PC-3 (cell line): ENCODE results near the gene MAP1S. TPM values are rescaled to one million over a fixed set of nuclear protein-coding genes. Genes with fewer than 3 reads are reported as not detected.
A peak's percentile ranks its signal among the peaks of the same experiment; 100 is the strongest.

Experiments used
- ATAC-seq: fragments of 200-7000 bp; cut with Tn5 transposase; 2 replicates; pipeline ENCODE4 v1.9.1; 2020; ENCODE audit warnings: mild to moderate bottlenecking, moderate library complexity
- BruUV-seq: library from RNA; stranded (reverse); fragments of 400-500 nt; replicated peaks from 2 replicates; lab custom pipeline; 2021; lab: Mats Ljungman, UMichigan
- CTCF ChIA-PET: fragments of 300-600 bp; sonication (Branson Sonifier 250); formaldehyde crosslinking; loops from one replicate; lab custom pipeline; 2022; ENCODE audit warnings: antibody characterized with exemption; lab: Charles Lee
- POLR2A ChIA-PET: fragments of 300-600 bp; sonication (Branson Sonifier 250); formaldehyde crosslinking; loops from one replicate; lab custom pipeline; 2022; ENCODE audit warnings: antibody characterized with exemption; ENCODE audit not compliant: unreplicated experiment; lab: Charles Lee
- DNase-seq: peaks from one replicate; pipeline ENCODE4 v3.0.0-alpha.2; 2015
- H2AFZ ChIP-seq: fragments of 300-600 bp; sonication (generic); 2 replicates; pipeline ENCODE4 v1.6.0; 2016; ENCODE audit warnings: antibody characterized with exemption, low read length
- H3F3A ChIP-seq: fragments of 300-600 bp; sonication (generic); one replicate; pipeline ENCODE4 v1.6.0; 2017; ENCODE audit warnings: antibody characterized with exemption, low read length, control low read depth, mild to moderate bottlenecking; ENCODE audit not compliant: unreplicated experiment
- H3K27ac ChIP-seq: fragments of 300-600 bp; sonication (generic); 2 replicates; pipeline ENCODE4 v1.5.1; 2016; ENCODE audit warnings: mild to moderate bottlenecking, low read length
- H3K27me3 ChIP-seq: fragments of 300-600 bp; sonication (generic); 2 replicates; pipeline ENCODE4 v1.6.1; 2016; ENCODE audit warnings: low read length, mixed read lengths
- H3K36me3 ChIP-seq: fragments of 300-600 bp; sonication (generic); 2 replicates; pipeline ENCODE4 v1.6.1; 2016; ENCODE audit warnings: low read depth, mixed run types, low read length, mixed read lengths
- H3K4me1 ChIP-seq: fragments of 300-600 bp; sonication (generic); 2 replicates; pipeline ENCODE4 v1.5.1; 2016; ENCODE audit warnings: low read length; ENCODE audit not compliant: insufficient read depth
- H3K4me2 ChIP-seq: fragments of 300-600 bp; sonication (generic); 2 replicates; pipeline ENCODE4 v1.6.0; 2016; ENCODE audit warnings: low read length
- H3K4me3 ChIP-seq: fragments of 300-600 bp; sonication (generic); 2 replicates; pipeline ENCODE4 v1.5.1; 2016; ENCODE audit warnings: mild to moderate bottlenecking, low read length, mixed read lengths
- H3K79me2 ChIP-seq: fragments of 300-600 bp; sonication (generic); 2 replicates; pipeline ENCODE4 v1.6.1; 2017; ENCODE audit warnings: low read length, mixed read lengths
- H3K9ac ChIP-seq: fragments of 300-600 bp; sonication (generic); 2 replicates; pipeline ENCODE4 v1.6.0; 2016; ENCODE audit warnings: mild to moderate bottlenecking, low read length
- H3K9me2 ChIP-seq: fragments of 300-600 bp; sonication (generic); replicated peaks from 2 replicates; pipeline ENCODE4 v1.6.1; 2016; ENCODE audit warnings: mixed run types, low read length, mixed read lengths
- H3K9me3 ChIP-seq: fragments of 300-600 bp; sonication (generic); 2 replicates; pipeline ENCODE4 v1.6.1; 2016; ENCODE audit warnings: low read length, mixed read lengths
- H4K20me1 ChIP-seq: fragments of 300-600 bp; sonication (generic); 2 replicates; pipeline ENCODE4 v1.6.1; 2016; ENCODE audit warnings: low read length, mixed read lengths
- CTCF ChIP-seq: fragments of 300-600 bp; sonication (generic); conservative IDR thresholded peaks from 2 replicates; pipeline ENCODE4 v1.5.1; 2017; ENCODE audit warnings: antibody characterized with exemption, low read depth, mild to moderate bottlenecking, low read length
- EZH2 ChIP-seq: fragments of 300-600 bp; sonication (generic); IDR thresholded peaks from one replicate; pipeline ENCODE4 v1.6.1; 2017; ENCODE audit warnings: antibody characterized with exemption, mild to moderate bottlenecking, low read length; ENCODE audit not compliant: unreplicated experiment
- EZH2phosphoT487 ChIP-seq: fragments of 300-600 bp; sonication (generic); IDR thresholded peaks from 2 replicates; pipeline ENCODE4 v1.6.1; 2018; ENCODE audit warnings: mild to moderate bottlenecking, antibody characterized with exemption, low read length, borderline replicate concordance
- intact Hi-C: fragments of 100-400 bp; cut with micrococcal nuclease; formaldehyde crosslinking; loops from 2 replicates; pipeline ENCODE4 v1.9.0; 2023
- total RNA-seq: library from RNA; depleted of rRNA; stranded (reverse); fragments of >200 nt; gene quantifications from 2 replicates; pipeline ENCODE4 v1.2.3, GENCODE V29; 2014

The MAP1S gene
- total RNA-seq, 1 experiment from 2014 or later, result 25.4 TPM

- Histone ChIP-seq H3K27me3 (0 out of 2 replicates have a peak, but pooled peaks cover 10% of the 10 kb centered on the region), H3F3A (no peaks in the 10 kb centered on the region), H3K4me2 (no peak overlapping the region), H3K9ac (no peak overlapping the region), H2AFZ (no peak overlapping the region), H3K9me2 (no peaks in the 10 kb centered on the region), H3K79me2 (no peaks in the 10 kb centered on the region), H4K20me1 (no peaks in the 10 kb centered on the region), H3K9me3 (no peaks in the 10 kb centered on the region), H3K4me3 (no peak overlapping the region), H3K4me1 (peaks cover 10% of the 10 kb centered on the region), H3K36me3 (no peaks in the 10 kb centered on the region), H3K27ac (no peak overlapping the region)
- ChIA-PET CTCF (no interaction called here), POLR2A (no interaction called here)
- TF ChIP-seq EZH2 (no peak), CTCF (no peak)
- no TSS peak for BruUV-seq
- intact Hi-C loops, result no loop called here
- DNase-seq (no peak), ATAC-seq (no peak)
Measured at GRCh38 chr19:17678836-17679235, 40.4 kb upstream of the MAP1S start.

- TSS peak; percentile 65 for BruUV-seq
- Histone ChIP-seq H3F3A (no peaks in the 10 kb centered on the region), H3K9me3 (no peaks in the 10 kb centered on the region), H3K4me2 (peak overlapping the region; percentile 73), H3K9me2 (no peaks in the 10 kb centered on the region), H4K20me1 (no peaks in the 10 kb centered on the region), H3K27ac (peak overlapping the region; percentile 14; the same call in 1 of the 2 replicates), H3K9ac (peak overlapping the region; percentile 33), H2AFZ (no peak overlapping the region), H3K27me3 (0 out of 2 replicates have a peak, but pooled peaks cover 10% of the 10 kb centered on the region), H3K4me3 (no peak overlapping the region; the same call in 1 of the 2 replicates), H3K79me2 (no peaks in the 10 kb centered on the region), H3K4me1 (peaks cover 10% of the 10 kb centered on the region), H3K36me3 (no peaks in the 10 kb centered on the region)
- no peak for DNase-seq
- no peak for ATAC-seq
- intact Hi-C loops, result no loop called here
- CTCF ChIA-PET, result no interaction called here
- POLR2A ChIA-PET, result no interaction called here
- TF ChIP-seq CTCF (no peak), EZH2 (no peak), EZH2phosphoT487 (no peak)
Measured at GRCh38 chr19:17679526-17680229, 39.6 kb upstream of the MAP1S start.

GRCh38 chr19:17680230-17680722 is 39.0 kb upstream of the MAP1S start:
- CTCF ChIA-PET, result no interaction called here
- peak overlapping the region; percentile 50 for H3K4me3 ChIP-seq
- intact Hi-C loops, result no loop called here
- H3K36me3 ChIP-seq, result no peaks in the 10 kb centered on the region
- H3K9ac ChIP-seq, result no peak overlapping the region
- POLR2A ChIA-PET, result no interaction called here
- no peaks in the 10 kb centered on the region for H3K79me2 ChIP-seq
- H3K27ac ChIP-seq, result no peak overlapping the region
- H2AFZ ChIP-seq, result peak overlapping the region; percentile 57; the same call in 1 of the 2 replicates
- H3K4me2 ChIP-seq, result peak overlapping the region; percentile 73
- DNase-seq (peak; percentile 51), ATAC-seq (peak; percentile 84)
- H3K9me3 ChIP-seq, result no peaks in the 10 kb centered on the region
- TF ChIP-seq CTCF, result no peak
- TF ChIP-seq EZH2phosphoT487, result no peak
- no peak for TF ChIP-seq EZH2
- H3F3A ChIP-seq, result no peaks in the 10 kb centered on the region
- no TSS peak for BruUV-seq
- H4K20me1 ChIP-seq, result no peaks in the 10 kb centered on the region
- peaks cover 10% of the 10 kb centered on the region for H3K4me1 ChIP-seq
- no peaks in the 10 kb centered on the region for H3K9me2 ChIP-seq
- H3K27me3 ChIP-seq, result 0 out of 2 replicates have a peak, but pooled peaks cover 10% of the 10 kb centered on the region
